HEK293T (cell line): ENCODE measurements around the gene CD68.
A peak's percentile ranks its signal among the peaks of the same experiment; 100 is the strongest.

Experiments used
- CTCF ChIA-PET: fragments of 350-600 bp; formaldehyde crosslinking; extraction: SDS; loops from one replicate; lab custom pipeline; 2021; ENCODE audit warnings: antibody characterized with exemption, inconsistent platforms; lab: Yijun Ruan, JAX
- POLR2A ChIA-PET: fragments of 350-600 bp; formaldehyde crosslinking; extraction: SDS; loops from one replicate; lab custom pipeline; 2020; ENCODE audit warnings: antibody characterized with exemption, inconsistent platforms; lab: Yijun Ruan, JAX
- DNase-seq: peaks from one replicate; pipeline ENCODE4 v3.0.0; 2012; ENCODE audit warnings: mixed read lengths; ENCODE audit errors: extremely low spot score
- ARNT ChIP-seq: fragments of 450-650 bp; IDR thresholded peaks from 2 replicates; pipeline ENCODE4 v1.6.1; 2017; ENCODE audit warnings: mild to moderate bottlenecking
- BHLHE40 ChIP-seq: fragments of 450-650 bp; IDR thresholded peaks from 2 replicates; pipeline ENCODE4 v1.6.1; 2016; ENCODE audit warnings: mild to moderate bottlenecking, moderate library complexity, borderline replicate concordance
- CTBP1 ChIP-seq: fragments of 450-650 bp; IDR thresholded peaks from 2 replicates; pipeline ENCODE4 v1.6.1; 2016; ENCODE audit warnings: borderline replicate concordance
- ELF4 ChIP-seq: fragments of 450-650 bp; IDR thresholded peaks from 2 replicates; pipeline ENCODE4 v1.6.1; 2017; ENCODE audit warnings: antibody characterized with exemption
- FOXA1 ChIP-seq: fragments of 450-650 bp; IDR thresholded peaks from 2 replicates; pipeline ENCODE4 v1.6.1; 2016; ENCODE audit warnings: mild to moderate bottlenecking
- FOXK2 ChIP-seq: fragments of 450-650 bp; IDR thresholded peaks from 2 replicates; pipeline ENCODE4 v1.6.1; 2016; ENCODE audit warnings: mild to moderate bottlenecking
- FOXM1 ChIP-seq: fragments of 450-650 bp; IDR thresholded peaks from 2 replicates; pipeline ENCODE4 v1.6.1; 2017; ENCODE audit warnings: mild to moderate bottlenecking, borderline replicate concordance
- HDGF ChIP-seq: fragments of 450-650 bp; IDR thresholded peaks from 2 replicates; pipeline ENCODE4 v1.6.1; 2017; ENCODE audit warnings: antibody characterized with exemption, borderline replicate concordance
- L3MBTL2 ChIP-seq: fragments of 450-650 bp; conservative IDR thresholded peaks from 2 replicates; pipeline ENCODE4 v1.6.1; 2016; ENCODE audit warnings: mild to moderate bottlenecking
- LEF1 ChIP-seq: fragments of 450-650 bp; IDR thresholded peaks from 2 replicates; pipeline ENCODE4 v1.6.1; 2017; ENCODE audit warnings: mild to moderate bottlenecking, borderline replicate concordance
- NFRKB ChIP-seq: fragments of 450-650 bp; IDR thresholded peaks from 2 replicates; pipeline ENCODE4 v1.6.1; 2016; ENCODE audit warnings: mild to moderate bottlenecking, moderate library complexity
- PKNOX1 ChIP-seq: fragments of 450-650 bp; IDR thresholded peaks from 2 replicates; pipeline ENCODE4 v1.6.1; 2016
- SP1 ChIP-seq: fragments of 450-650 bp; IDR thresholded peaks from 2 replicates; pipeline ENCODE4 v1.6.1; 2017
- SUZ12 ChIP-seq: fragments of 450-650 bp; IDR thresholded peaks from 2 replicates; pipeline ENCODE4 v1.6.1; 2016; ENCODE audit warnings: mild to moderate bottlenecking
- TARDBP ChIP-seq: fragments of 450-650 bp; IDR thresholded peaks from 2 replicates; pipeline ENCODE4 v1.6.1; 2016
- ZNF384 ChIP-seq: fragments of 450-650 bp; IDR thresholded peaks from 2 replicates; pipeline ENCODE4 v1.6.1; 2016

The CD68 gene

GRCh38 chr17:7573324-7574080, 5.9 kb upstream of the CD68 start:
- ChIA-PET CTCF (no interaction called here), POLR2A (interaction anchor here (0.6 to 6.3 kb wide), 10 partner anchors 11 to 133 kb away, joined by 3 to 40 read pairs (median 4); partner anchors contain the start of genes MPDU1, SAT2, SENP3 and TNFSF12)
- peak; percentile 72 for DNase-seq

GRCh38 chr17:7574176-7574953, 5.1 kb upstream of the CD68 start:
- CTCF ChIA-PET: no interaction called here
- POLR2A ChIA-PET: interaction anchor here (0.6 to 6.3 kb wide), 10 partner anchors 10 to 134 kb away, joined by 3 to 40 read pairs (median 4); partner anchors contain the start of genes MPDU1, SAT2, SENP3 and TNFSF12
- TF ChIP-seq BHLHE40 (no peak), ELF4 (no peak), LEF1 (no peak), TARDBP (no peak), ZNF384 (no peak), L3MBTL2 (no peak)
- DNase-seq: no peak

More at GRCh38 chr17:7573324-7574080, 5.9 kb upstream of the CD68 start:
- TF ChIP-seq LEF1 (no peak), FOXM1 (peak; percentile 15; the same call in 1 of the 2 replicates), SUZ12 (no peak), CTBP1 (no peak), PKNOX1 (no peak), L3MBTL2 (peak; percentile 33), FOXA1 (no peak), HDGF (no peak), TARDBP (no peak), SP1 (no peak), ARNT (no peak), NFRKB (no peak), ELF4 (0 out of 2 replicates have a peak, but pooled peaks have one; percentile 14), FOXK2 (no peak)

DNA sequence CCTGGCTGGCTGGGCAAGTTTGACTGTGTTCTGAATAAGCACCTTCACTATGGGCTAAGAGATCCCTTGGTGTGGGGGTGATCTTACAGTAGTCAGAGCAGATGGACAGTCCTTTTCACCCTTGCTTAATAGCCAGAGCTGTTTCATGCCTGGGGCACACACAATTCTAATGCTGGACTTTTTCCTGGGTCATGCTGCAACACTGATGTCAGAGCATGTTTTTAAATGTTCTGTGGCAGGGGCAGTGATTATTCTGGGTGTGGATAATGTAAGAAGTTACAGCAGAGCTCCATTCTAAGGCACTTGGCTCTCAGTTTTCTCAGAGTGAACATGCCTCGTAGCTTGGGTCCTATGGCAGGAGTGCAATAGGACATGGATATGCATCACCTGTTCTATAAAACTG, 4.0 kb upstream of the CD68 start:
- TF ChIP-seq ELF4: no peak
- TF ChIP-seq FOXM1: no peak
- no peak for TF ChIP-seq FOXA1
- TF ChIP-seq PKNOX1: no peak
- TF ChIP-seq HDGF: no peak
- TF ChIP-seq SUZ12: no peak
- TF ChIP-seq FOXK2: no peak
- TF ChIP-seq ZNF384: no peak
- TF ChIP-seq NFRKB: no peak
- TF ChIP-seq LEF1: no peak
- no peak for TF ChIP-seq ARNT
- no peak for TF ChIP-seq TARDBP
- no peak for TF ChIP-seq CTBP1
- TF ChIP-seq L3MBTL2: no peak
- no peak for DNase-seq
- POLR2A ChIA-PET: interaction anchor here (0.7 to 6.3 kb wide), 3 partner anchors 9 to 15 kb away, joined by 3 to 40 read pairs (median 3); partner anchors contain the start of genes MPDU1 and SENP3
- CTCF ChIA-PET: no interaction called here

DNA sequence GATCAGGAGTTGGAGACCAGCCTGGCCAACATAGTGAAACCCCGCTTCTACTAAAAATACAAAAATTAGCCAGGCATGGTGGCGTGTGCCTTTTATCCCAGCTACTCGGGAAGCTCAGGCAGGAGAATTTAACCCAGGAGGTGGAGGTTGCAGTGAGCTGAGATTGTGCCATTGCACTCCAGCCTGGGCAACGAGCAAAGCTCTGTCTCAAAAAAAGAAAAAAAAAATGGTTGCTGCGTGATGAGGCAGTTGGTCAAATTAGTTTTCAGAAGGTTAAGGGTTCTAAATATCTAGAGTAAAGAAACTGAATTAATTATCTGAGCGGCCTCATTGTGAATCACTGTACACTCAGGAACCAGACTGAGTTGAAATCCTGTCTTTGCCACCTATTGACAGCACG, 3.5 kb upstream of the CD68 start:
- CTCF ChIA-PET: no interaction called here
- TF ChIP-seq SP1 (no peak), SUZ12 (no peak), L3MBTL2 (no peak; the same call in 1 of the 2 replicates), FOXM1 (no peak), CTBP1 (no peak), ARNT (no peak), ELF4 (no peak), FOXA1 (no peak), PKNOX1 (no peak), ZNF384 (no peak), FOXK2 (no peak), LEF1 (no peak)
- POLR2A ChIA-PET: interaction anchor here (0.7 to 6.3 kb wide), 3 partner anchors 9 to 15 kb away, joined by 3 to 40 read pairs (median 3); partner anchors contain the start of genes MPDU1 and SENP3
- DNase-seq: no peak

GRCh38 chr17:7576432-7576937, 3.0 kb upstream of the CD68 start:
- no peak for DNase-seq
- POLR2A ChIA-PET: interaction anchor here (0.7 to 6.3 kb wide), 3 partner anchors 8 to 14 kb away, joined by 3 to 40 read pairs (median 3); partner anchors contain the start of genes MPDU1, SENP3 and SOX15
- no peak for TF ChIP-seq SUZ12
- CTCF ChIA-PET: no interaction called here
